Activated naive CD8-positive, alpha-beta T cell treated with anti-CD3 and anti-CD28 coated beads for 36 hours (primary cell): Measurements from ENCODE around the gene NCEH1. TPM values are rescaled to one million over a fixed set of nuclear protein-coding genes. Genes with fewer than 3 reads are reported as not detected.

Experiments used
- DNase-seq: peaks from one replicate; pipeline ENCODE4 v3.0.0; 2021
- H3K27ac Mint-ChIP-seq: one replicate; pipeline ENCODE4 v1.8.0; 2022; ENCODE audit warnings: mild to moderate bottlenecking, moderate library complexity, mixed read lengths
- H3K27me3 Mint-ChIP-seq: one replicate; pipeline ENCODE4 v1.8.0; 2022; ENCODE audit warnings: mild to moderate bottlenecking, mixed read lengths
- H3K36me3 Mint-ChIP-seq: one replicate; pipeline ENCODE4 v1.8.0; 2021; ENCODE audit warnings: mild to moderate bottlenecking, mixed read lengths
- H3K4me1 Mint-ChIP-seq: one replicate; pipeline ENCODE4 v1.8.0; 2021; ENCODE audit warnings: mixed read lengths
- H3K4me3 Mint-ChIP-seq: one replicate; pipeline ENCODE4 v1.8.0; 2022; ENCODE audit warnings: mild to moderate bottlenecking, moderate library complexity, mixed read lengths
- H3K9me3 Mint-ChIP-seq: one replicate; pipeline ENCODE4 v1.8.0; 2022; ENCODE audit warnings: mixed read lengths
- total RNA-seq, 2 experiments: library from RNA; stranded (reverse); gene quantifications; one replicate each; pipeline ENCODE4 v1.2.3, GENCODE V29; 2021

NCEH1 gene
- total RNA-seq, 2 experiments from 2014 or later = 6.4 to 6.7 TPM

GRCh38 chr3:172648747-172649146 is 62.1 kb downstream of the NCEH1 start:
- DNase-seq = no peak
- Mint-ChIP-seq H3K4me1 (no peaks in the 10 kb centered on the region), H3K4me3 (no peak overlapping the region), H3K27me3 (no peaks in the 10 kb centered on the region), H3K36me3 (no peaks in the 10 kb centered on the region), H3K27ac (no peak overlapping the region), H3K9me3 (no peaks in the 10 kb centered on the region)

GRCh38 chr3:172647823-172648222 is 63.0 kb downstream of the NCEH1 start:
- no peaks in the 10 kb centered on the region for H3K36me3 Mint-ChIP-seq
- H3K27me3 Mint-ChIP-seq = no peaks in the 10 kb centered on the region
- H3K4me3 Mint-ChIP-seq = no peak overlapping the region
- no peak overlapping the region for H3K27ac Mint-ChIP-seq
- no peak for DNase-seq
- H3K4me1 Mint-ChIP-seq = no peaks in the 10 kb centered on the region
- no peaks in the 10 kb centered on the region for H3K9me3 Mint-ChIP-seq

GRCh38 chr3:172647080-172647479 is 63.8 kb downstream of the NCEH1 start:
- Mint-ChIP-seq H3K36me3 (peaks cover 1% of the 10 kb centered on the region), H3K4me3 (no peak overlapping the region), H3K27ac (no peak overlapping the region), H3K27me3 (no peaks in the 10 kb centered on the region), H3K9me3 (no peaks in the 10 kb centered on the region), H3K4me1 (no peaks in the 10 kb centered on the region)
- no peak for DNase-seq

GRCh38 chr3:172646439-172647015 is 64.3 kb downstream of the NCEH1 start:
- no peak for DNase-seq
- Mint-ChIP-seq H3K27me3 (no peaks in the 10 kb centered on the region), H3K27ac (no peak overlapping the region), H3K4me3 (no peak overlapping the region), H3K9me3 (no peaks in the 10 kb centered on the region), H3K36me3 (peaks cover 1% of the 10 kb centered on the region), H3K4me1 (no peaks in the 10 kb centered on the region)

GRCh38 chr3:172644258-172644657 is 66.6 kb downstream of the NCEH1 start:
- Mint-ChIP-seq H3K36me3 (peaks cover 1% of the 10 kb centered on the region), H3K27me3 (no peaks in the 10 kb centered on the region), H3K4me1 (no peaks in the 10 kb centered on the region), H3K4me3 (no peak overlapping the region), H3K27ac (no peak overlapping the region), H3K9me3 (no peaks in the 10 kb centered on the region)
- no peak for DNase-seq

GRCh38 chr3:172643506-172644179 is 67.2 kb downstream of the NCEH1 start:
- Mint-ChIP-seq H3K27ac (no peak overlapping the region), H3K36me3 (peaks cover 1% of the 10 kb centered on the region), H3K27me3 (no peaks in the 10 kb centered on the region), H3K4me3 (no peak overlapping the region), H3K9me3 (no peaks in the 10 kb centered on the region), H3K4me1 (no peaks in the 10 kb centered on the region)
- no peak for DNase-seq

GRCh38 chr3:172641291-172641690 is 69.6 kb downstream of the NCEH1 start:
- H3K36me3 Mint-ChIP-seq = peaks cover 3% of the 10 kb centered on the region
- DNase-seq = no peak
- no peaks in the 10 kb centered on the region for H3K9me3 Mint-ChIP-seq
- H3K27me3 Mint-ChIP-seq = no peaks in the 10 kb centered on the region
- H3K4me1 Mint-ChIP-seq = no peaks in the 10 kb centered on the region
- H3K4me3 Mint-ChIP-seq = no peak overlapping the region
- H3K27ac Mint-ChIP-seq = no peak overlapping the region

GRCh38 chr3:172640751-172641150 is 70.1 kb downstream of the NCEH1 start:
- H3K4me1 Mint-ChIP-seq = peaks cover under 1% of the 10 kb centered on the region
- no peak overlapping the region for H3K27ac Mint-ChIP-seq
- no peak overlapping the region for H3K4me3 Mint-ChIP-seq
- peaks cover 3% of the 10 kb centered on the region for H3K36me3 Mint-ChIP-seq
- no peaks in the 10 kb centered on the region for H3K9me3 Mint-ChIP-seq
- H3K27me3 Mint-ChIP-seq = no peaks in the 10 kb centered on the region
- no peak for DNase-seq

- no peaks in the 10 kb centered on the region for H3K9me3 Mint-ChIP-seq
- peaks cover 5% of the 10 kb centered on the region for H3K4me1 Mint-ChIP-seq
- H3K27me3 Mint-ChIP-seq = no peaks in the 10 kb centered on the region
- DNase-seq = no peak
- no peak overlapping the region for H3K4me3 Mint-ChIP-seq
- H3K36me3 Mint-ChIP-seq = peaks cover 6% of the 10 kb centered on the region
- no peak overlapping the region for H3K27ac Mint-ChIP-seq
Observed at GRCh38 chr3:172635588-172635987, 75.3 kb downstream of the NCEH1 start.

- H3K27ac Mint-ChIP-seq = no peak overlapping the region
- H3K36me3 Mint-ChIP-seq = peaks cover 6% of the 10 kb centered on the region
- no peaks in the 10 kb centered on the region for H3K27me3 Mint-ChIP-seq
- peaks cover 5% of the 10 kb centered on the region for H3K4me1 Mint-ChIP-seq
- no peak overlapping the region for H3K4me3 Mint-ChIP-seq
- no peak for DNase-seq
- H3K9me3 Mint-ChIP-seq = no peaks in the 10 kb centered on the region
Observed at GRCh38 chr3:172634948-172635347, 75.9 kb downstream of the NCEH1 start.

- H3K4me3 Mint-ChIP-seq = no peak overlapping the region
- H3K4me1 Mint-ChIP-seq = peaks cover under 1% of the 10 kb centered on the region
- H3K27me3 Mint-ChIP-seq = no peaks in the 10 kb centered on the region
- peaks cover 5% of the 10 kb centered on the region for H3K36me3 Mint-ChIP-seq
- no peak overlapping the region for H3K27ac Mint-ChIP-seq
- no peaks in the 10 kb centered on the region for H3K9me3 Mint-ChIP-seq
- no peak for DNase-seq
Observed at GRCh38 chr3:172630316-172630715, 80.6 kb downstream of the NCEH1 start.

GRCh38 chr3:172629470-172629869 is 81.4 kb downstream of the NCEH1 start:
- H3K4me3 Mint-ChIP-seq = no peak overlapping the region
- DNase-seq = no peak
- no peak overlapping the region for H3K27ac Mint-ChIP-seq
- H3K27me3 Mint-ChIP-seq = no peaks in the 10 kb centered on the region
- H3K9me3 Mint-ChIP-seq = no peaks in the 10 kb centered on the region
- H3K4me1 Mint-ChIP-seq = no peaks in the 10 kb centered on the region
- peaks cover 3% of the 10 kb centered on the region for H3K36me3 Mint-ChIP-seq

- no peaks in the 10 kb centered on the region for H3K27me3 Mint-ChIP-seq
- peaks cover 5% of the 10 kb centered on the region for H3K4me1 Mint-ChIP-seq
Observed at GRCh38 chr3:172627057-172627809, 83.6 kb downstream of the NCEH1 start.

GRCh38 chr3:172626021-172626640 is 84.7 kb downstream of the NCEH1 start:
- no peak overlapping the region for H3K4me3 Mint-ChIP-seq
- H3K36me3 Mint-ChIP-seq = no peaks in the 10 kb centered on the region
- peaks cover 9% of the 10 kb centered on the region for H3K4me1 Mint-ChIP-seq
- no peaks in the 10 kb centered on the region for H3K27me3 Mint-ChIP-seq
- DNase-seq = no peak
- no peaks in the 10 kb centered on the region for H3K9me3 Mint-ChIP-seq
- no peak overlapping the region for H3K27ac Mint-ChIP-seq

More at GRCh38 chr3:172627057-172627809, 83.6 kb downstream of the NCEH1 start:
- Mint-ChIP-seq H3K4me3 (no peak overlapping the region), H3K9me3 (no peaks in the 10 kb centered on the region), H3K27ac (no peak overlapping the region), H3K36me3 (no peaks in the 10 kb centered on the region)
- no peak for DNase-seq

- Mint-ChIP-seq H3K27me3 (no peaks in the 10 kb centered on the region), H3K9me3 (no peaks in the 10 kb centered on the region), H3K4me3 (no peak overlapping the region), H3K27ac (no peak overlapping the region), H3K4me1 (peaks cover 9% of the 10 kb centered on the region), H3K36me3 (no peaks in the 10 kb centered on the region)
- DNase-seq = no peak
Observed at GRCh38 chr3:172625404-172625803, 85.5 kb downstream of the NCEH1 start.
